GM12801 (cell line): Measurements from ENCODE around the gene FANCF.

Experiments used
- TF ChIP-seq, protein P1 (sequence below): IDR thresholded peaks from one replicate; pipeline ENCODE4 v1.5.1; 2011; ENCODE audit warnings: control low read depth; ENCODE audit not compliant: insufficient read length; ENCODE audit errors: extremely low read depth

FANCF gene, protein sequence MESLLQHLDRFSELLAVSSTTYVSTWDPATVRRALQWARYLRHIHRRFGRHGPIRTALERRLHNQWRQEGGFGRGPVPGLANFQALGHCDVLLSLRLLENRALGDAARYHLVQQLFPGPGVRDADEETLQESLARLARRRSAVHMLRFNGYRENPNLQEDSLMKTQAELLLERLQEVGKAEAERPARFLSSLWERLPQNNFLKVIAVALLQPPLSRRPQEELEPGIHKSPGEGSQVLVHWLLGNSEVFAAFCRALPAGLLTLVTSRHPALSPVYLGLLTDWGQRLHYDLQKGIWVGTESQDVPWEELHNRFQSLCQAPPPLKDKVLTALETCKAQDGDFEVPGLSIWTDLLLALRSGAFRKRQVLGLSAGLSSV

DNA sequence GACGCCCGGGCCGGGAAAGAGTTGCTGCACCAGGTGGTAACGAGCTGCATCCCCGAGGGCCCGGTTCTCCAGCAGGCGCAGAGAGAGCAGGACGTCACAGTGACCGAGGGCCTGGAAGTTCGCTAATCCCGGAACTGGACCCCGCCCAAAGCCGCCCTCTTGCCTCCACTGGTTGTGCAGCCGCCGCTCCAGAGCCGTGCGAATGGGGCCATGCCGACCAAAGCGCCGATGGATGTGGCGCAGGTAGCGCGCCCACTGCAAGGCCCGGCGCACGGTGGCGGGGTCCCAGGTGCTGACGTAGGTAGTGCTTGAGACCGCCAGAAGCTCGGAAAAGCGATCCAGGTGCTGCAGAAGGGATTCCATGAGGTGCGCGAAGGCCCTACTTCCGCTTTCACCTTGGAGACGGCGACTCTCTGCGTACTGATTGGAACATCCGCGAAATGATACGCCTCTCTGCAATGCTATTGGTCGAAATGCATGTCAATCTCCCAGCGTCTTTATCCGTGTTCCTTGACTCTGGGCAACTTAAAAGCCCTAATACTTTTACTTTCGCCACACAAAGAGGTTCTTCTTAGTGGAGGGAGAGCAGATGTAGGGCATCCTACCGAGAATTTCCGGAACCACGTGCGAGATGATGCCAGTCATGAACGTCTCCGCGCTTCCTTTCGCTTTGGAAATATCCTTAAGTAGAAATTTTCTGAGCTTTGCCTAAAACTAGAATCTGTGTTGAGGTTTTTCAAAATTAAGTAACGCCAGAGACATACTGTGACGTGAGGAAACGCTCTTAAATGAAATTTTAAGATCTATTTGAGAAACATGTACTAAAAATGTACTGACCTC, at the start of gene FANCF:
Gene FANCF (minus strand): TSS at position 376 of the 840 bp plus-strand sequence. CDS start 13 bp downstream, at position 363.
- TF ChIP-seq, protein P1, sequence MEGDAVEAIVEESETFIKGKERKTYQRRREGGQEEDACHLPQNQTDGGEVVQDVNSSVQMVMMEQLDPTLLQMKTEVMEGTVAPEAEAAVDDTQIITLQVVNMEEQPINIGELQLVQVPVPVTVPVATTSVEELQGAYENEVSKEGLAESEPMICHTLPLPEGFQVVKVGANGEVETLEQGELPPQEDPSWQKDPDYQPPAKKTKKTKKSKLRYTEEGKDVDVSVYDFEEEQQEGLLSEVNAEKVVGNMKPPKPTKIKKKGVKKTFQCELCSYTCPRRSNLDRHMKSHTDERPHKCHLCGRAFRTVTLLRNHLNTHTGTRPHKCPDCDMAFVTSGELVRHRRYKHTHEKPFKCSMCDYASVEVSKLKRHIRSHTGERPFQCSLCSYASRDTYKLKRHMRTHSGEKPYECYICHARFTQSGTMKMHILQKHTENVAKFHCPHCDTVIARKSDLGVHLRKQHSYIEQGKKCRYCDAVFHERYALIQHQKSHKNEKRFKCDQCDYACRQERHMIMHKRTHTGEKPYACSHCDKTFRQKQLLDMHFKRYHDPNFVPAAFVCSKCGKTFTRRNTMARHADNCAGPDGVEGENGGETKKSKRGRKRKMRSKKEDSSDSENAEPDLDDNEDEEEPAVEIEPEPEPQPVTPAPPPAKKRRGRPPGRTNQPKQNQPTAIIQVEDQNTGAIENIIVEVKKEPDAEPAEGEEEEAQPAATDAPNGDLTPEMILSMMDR = no peak

DNA sequence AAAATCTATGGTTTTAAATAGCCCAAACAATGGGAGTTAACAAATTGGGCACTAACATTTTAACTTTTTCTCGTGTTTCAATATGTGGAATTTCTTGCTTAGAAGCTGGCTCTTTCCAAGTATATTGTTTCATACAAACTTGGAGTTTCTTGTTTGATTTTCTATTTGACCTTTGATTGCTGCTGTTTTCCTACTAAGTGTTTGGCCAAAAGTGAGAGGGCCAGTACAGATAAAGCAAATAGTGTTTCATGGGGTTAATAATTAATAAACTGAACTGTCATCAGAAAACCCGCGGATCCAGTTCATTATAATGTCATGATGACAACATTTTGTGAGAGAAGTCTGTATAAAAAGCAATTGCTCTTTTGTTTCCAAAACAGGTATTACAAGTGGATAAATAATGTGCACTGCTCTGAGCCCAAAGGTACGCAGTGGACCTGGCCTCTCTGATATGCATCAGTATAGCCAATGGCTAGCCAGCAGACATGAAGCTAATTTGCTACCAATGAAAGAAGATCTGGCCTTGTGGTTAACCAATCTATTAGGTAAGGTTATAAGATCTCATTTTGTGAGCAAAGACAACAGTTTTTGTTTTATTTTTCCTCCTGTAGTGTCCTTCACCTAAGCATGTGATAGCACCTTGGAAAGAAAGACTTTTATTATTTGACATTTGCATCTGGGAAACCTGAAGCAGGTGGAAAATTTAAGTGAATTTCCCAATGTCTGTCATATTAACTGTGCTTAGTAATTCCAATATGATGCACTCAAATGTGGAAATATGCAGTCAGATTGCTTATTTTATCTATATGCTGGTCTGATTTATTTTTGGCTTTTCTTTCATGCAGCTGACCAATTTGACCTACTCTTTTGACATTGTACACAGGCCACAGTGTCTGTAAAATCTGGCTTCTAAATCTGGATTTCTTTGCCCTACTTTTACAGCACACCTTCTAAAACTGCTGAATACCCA, 49.1 kb upstream of the FANCF start:
- TF ChIP-seq, protein P1 = no peak

DNA sequence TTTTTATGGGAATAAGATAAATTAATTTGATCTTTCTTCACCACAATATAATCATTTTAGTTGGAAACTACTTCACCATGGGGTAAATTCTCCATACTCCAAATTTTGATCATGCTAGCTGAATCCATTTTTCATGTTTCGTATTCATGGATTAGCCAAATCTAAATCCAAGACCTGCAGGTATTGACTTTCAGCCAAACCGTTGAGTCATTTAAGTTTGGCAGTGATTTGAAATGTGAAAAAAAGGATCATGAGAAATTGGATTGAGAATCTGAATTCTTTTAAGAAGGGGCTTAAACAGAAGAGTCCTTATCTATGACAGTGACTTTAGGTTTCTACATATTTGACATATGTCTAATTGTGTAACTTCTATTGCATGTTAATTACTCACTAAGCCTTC, 46.1 kb upstream of the FANCF start:
- TF ChIP-seq, protein P1 = no peak

DNA sequence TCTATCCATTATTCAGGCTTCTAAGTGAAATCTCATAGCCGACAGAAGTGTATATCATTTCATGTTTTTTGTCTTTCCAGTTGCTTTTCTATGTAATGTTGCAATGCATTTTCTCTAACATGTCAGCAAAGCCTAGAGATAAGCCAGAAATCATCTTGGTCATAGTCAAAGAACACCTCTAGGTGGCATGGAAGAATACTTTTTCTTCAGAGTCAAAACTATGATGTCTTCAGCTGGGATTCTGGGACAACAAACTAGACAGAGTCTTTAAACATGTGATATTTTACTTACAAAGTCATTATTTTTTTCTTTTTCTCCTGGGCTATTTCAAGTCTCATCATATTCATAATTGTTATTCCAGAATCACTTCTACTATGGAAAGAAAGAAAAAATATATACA, 45.2 kb upstream of the FANCF start:
- TF ChIP-seq, protein P1 = no peak

DNA sequence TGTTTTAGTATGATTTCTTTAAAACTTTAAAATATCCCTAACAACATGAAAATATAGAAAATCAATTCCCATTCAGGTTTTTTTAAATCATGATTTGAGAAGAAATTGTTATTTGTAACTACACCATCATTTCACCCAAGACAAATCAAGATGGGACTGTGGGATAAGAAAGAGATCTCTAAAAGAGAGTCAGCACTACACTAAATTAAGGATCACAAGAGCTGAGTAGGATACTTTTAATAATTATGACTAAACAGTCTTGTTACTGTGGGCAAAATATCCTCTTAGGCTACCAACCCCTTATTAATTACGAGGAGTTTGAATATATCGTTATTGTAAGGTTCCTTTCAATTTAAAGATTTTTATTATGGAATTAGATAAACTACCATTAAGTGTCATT, 43.7 kb upstream of the FANCF start:
- TF ChIP-seq, protein P1 = no peak

DNA sequence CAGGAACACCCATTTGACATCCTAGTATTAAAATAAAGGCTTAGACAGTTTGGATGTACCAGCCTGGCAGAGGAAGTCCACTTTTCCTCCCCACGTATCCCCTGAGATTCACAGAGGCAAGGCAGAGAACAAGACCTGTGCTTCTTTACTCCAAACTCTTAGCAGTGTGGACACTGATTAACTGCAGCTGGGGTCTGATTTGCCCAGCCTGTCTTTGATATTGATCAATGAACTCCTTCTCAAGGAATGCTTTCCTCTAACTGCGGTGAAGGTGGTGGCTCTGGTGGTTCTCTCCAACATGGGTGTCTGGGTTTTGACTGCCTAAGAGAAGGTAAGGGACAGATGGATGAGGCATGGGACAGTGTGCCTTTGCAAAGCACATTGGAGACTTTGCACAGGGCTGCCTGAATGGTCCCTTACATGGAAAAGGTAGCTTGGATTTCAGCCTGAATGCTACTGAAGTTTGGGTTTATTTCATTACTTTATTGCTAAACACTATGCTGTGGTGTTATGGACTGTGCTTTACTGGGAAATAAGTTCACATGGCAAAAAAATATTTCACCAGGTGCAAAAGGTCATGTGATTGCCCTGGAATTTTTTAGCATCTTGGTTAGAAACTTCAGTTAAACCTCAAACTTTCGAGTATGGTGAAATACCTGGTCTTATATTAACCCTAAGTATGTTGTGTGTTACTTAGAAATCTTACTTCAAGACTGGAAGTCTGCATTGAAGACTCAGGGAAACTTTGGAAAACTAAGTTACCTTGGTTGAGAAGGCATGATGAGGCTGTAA, 42.6 kb upstream of the FANCF start:
- TF ChIP-seq, protein P1 = no peak
